ES-I3 (cell line): ENCODE measurements around the gene NIN.
"Not testable (repeated sequence)": the region's sequence is repeated elsewhere in the genome, so short reads cannot be mapped to it uniquely, and the experiment has no call there.

Source experiments
- H3K36me3 ChIP-seq: 2 replicates; pipeline ENCODE4 v1.6.1; 2013; ENCODE audit warnings: mild to moderate bottlenecking, low read length, control low read depth, moderate library complexity; ENCODE audit not compliant: insufficient read depth
- H3K4me1 ChIP-seq: 2 replicates; pipeline ENCODE4 v1.6.1; 2013; ENCODE audit warnings: mild to moderate bottlenecking, control low read depth, low read length; ENCODE audit not compliant: insufficient read depth
- H3K9ac ChIP-seq: 2 replicates; pipeline ENCODE4 v1.6.1; 2013; ENCODE audit warnings: low read depth, mild to moderate bottlenecking, low read length, moderate library complexity
- H3K9me3 ChIP-seq: 2 replicates; pipeline ENCODE4 v1.6.1; 2013; ENCODE audit warnings: mild to moderate bottlenecking, low read length, moderate library complexity; ENCODE audit not compliant: control insufficient read depth, insufficient read depth

The NIN gene

GRCh38 chr14:50694260-50694659 is 136.7 kb downstream of the NIN start:
- H3K9ac ChIP-seq, H3K4me1 ChIP-seq, H3K36me3 ChIP-seq: not testable (repeated sequence)
- H3K9me3 ChIP-seq: peaks cover 11% of the 10 kb centered on the region; the same call in 1 of the 2 replicates

GRCh38 chr14:50688875-50689274 is 142.1 kb downstream of the NIN start:
- H3K9me3 ChIP-seq: peaks cover 4% of the 10 kb centered on the region; the same call in 1 of the 2 replicates
- no peaks in the 10 kb centered on the region for H3K36me3 ChIP-seq
- H3K9ac ChIP-seq: no peak overlapping the region
- H3K4me1 ChIP-seq: no peaks in the 10 kb centered on the region

- no peak overlapping the region for H3K9ac ChIP-seq
- H3K36me3 ChIP-seq: no peaks in the 10 kb centered on the region
- no peaks in the 10 kb centered on the region for H3K9me3 ChIP-seq
- H3K4me1 ChIP-seq: peaks cover 8% of the 10 kb centered on the region
Measured at GRCh38 chr14:50679674-50680073, 151.3 kb downstream of the NIN start.

GRCh38 chr14:50678163-50678562 is 152.8 kb downstream of the NIN start:
- Histone ChIP-seq H3K4me1 (peaks cover 8% of the 10 kb centered on the region), H3K9ac (no peak overlapping the region), H3K36me3 (no peaks in the 10 kb centered on the region), H3K9me3 (no peaks in the 10 kb centered on the region)

GRCh38 chr14:50677527-50678063 is 153.4 kb downstream of the NIN start:
- Histone ChIP-seq H3K4me1 (peaks cover 8% of the 10 kb centered on the region), H3K9ac (no peak overlapping the region)

GRCh38 chr14:50676814-50677516 is 154.0 kb downstream of the NIN start:
- H3K36me3 ChIP-seq: no peaks in the 10 kb centered on the region
- peaks cover 8% of the 10 kb centered on the region for H3K4me1 ChIP-seq
- no peaks in the 10 kb centered on the region for H3K9me3 ChIP-seq
- no peak overlapping the region for H3K9ac ChIP-seq

More at GRCh38 chr14:50677527-50678063, 153.4 kb downstream of the NIN start:
- H3K9me3 ChIP-seq: no peaks in the 10 kb centered on the region
- H3K36me3 ChIP-seq: no peaks in the 10 kb centered on the region

GRCh38 chr14:50675597-50675996 is 155.4 kb downstream of the NIN start:
- H3K36me3 ChIP-seq: no peaks in the 10 kb centered on the region
- H3K9me3 ChIP-seq: no peaks in the 10 kb centered on the region
- H3K4me1 ChIP-seq: peaks cover 8% of the 10 kb centered on the region
- no peak overlapping the region for H3K9ac ChIP-seq

GRCh38 chr14:50670866-50671256 is 160.1 kb downstream of the NIN start:
- no peaks in the 10 kb centered on the region for H3K9me3 ChIP-seq
- peaks cover 10% of the 10 kb centered on the region; the same call in 1 of the 2 replicates for H3K4me1 ChIP-seq
- no peak overlapping the region for H3K9ac ChIP-seq
- no peaks in the 10 kb centered on the region for H3K36me3 ChIP-seq

- peaks cover 13% of the 10 kb centered on the region for H3K4me1 ChIP-seq
- H3K9me3 ChIP-seq: no peaks in the 10 kb centered on the region
- peak overlapping the region; percentile 0; the same call in 1 of the 2 replicates for H3K9ac ChIP-seq
- no peaks in the 10 kb centered on the region for H3K36me3 ChIP-seq
Measured at GRCh38 chr14:50670196-50670865, 160.6 kb downstream of the NIN start.
